ACHN (cell line): ENCODE measurements around the gene PSMD13.

ENCODE experiments used
- DNase-seq: peaks from one replicate; pipeline ENCODE4 v3.0.0-alpha.2; 2015
- in situ Hi-C: cut with HindIII; loops from 2 replicates; pipeline ENCODE4 v1.10.0; 2017; ENCODE audit warnings: low sequenced_read_pairs, low pct_ligation_motif_present, low pct_unique_long_range_greater_than_20kb

The PSMD13 gene

GRCh38 chr11:203056-203944, 33.5 kb upstream of the PSMD13 start:
- in situ Hi-C loops = no loop called here

GRCh38 chr11:203945-204586, 32.7 kb upstream of the PSMD13 start:
- in situ Hi-C loops = no loop called here
- DNase-seq = no peak

More at GRCh38 chr11:203056-203944, 33.5 kb upstream of the PSMD13 start:
- DNase-seq = no peak

- in situ Hi-C loops = no loop called here
- DNase-seq = no peak
Measured at GRCh38 chr11:204587-205109, 32.1 kb upstream of the PSMD13 start.

GRCh38 chr11:205221-206001, 31.4 kb upstream of the PSMD13 start:
- in situ Hi-C loops = no loop called here
- no peak for DNase-seq

GRCh38 chr11:206002-206384, 30.8 kb upstream of the PSMD13 start:
- DNase-seq = no peak
- in situ Hi-C loops = no loop called here

- in situ Hi-C loops = no loop called here
- no peak for DNase-seq
Measured at GRCh38 chr11:206526-207207, 30.1 kb upstream of the PSMD13 start.

- in situ Hi-C loops = no loop called here
- peak; percentile 95 for DNase-seq
Measured at GRCh38 chr11:207208-207862, 29.4 kb upstream of the PSMD13 start, which contains the start of the genes BET1L and RIC8A. BET1L (minus strand) TSS chr11:207399; CDS start chr11:207321, 78 bp downstream. RIC8A (plus strand) TSS chr11:207708; CDS start chr11:208855, 1,147 bp downstream.

GRCh38 chr11:207863-208180, 29.0 kb upstream of the PSMD13 start:
- in situ Hi-C loops = no loop called here
- DNase-seq = peak; percentile 43

- DNase-seq = peak; percentile 72
- in situ Hi-C loops = no loop called here
Measured at GRCh38 chr11:208181-208916, 28.4 kb upstream of the PSMD13 start.

- no peak for DNase-seq
- in situ Hi-C loops = no loop called here
Measured at GRCh38 chr11:208917-209260, 27.9 kb upstream of the PSMD13 start.

GRCh38 chr11:209275-210121, 27.3 kb upstream of the PSMD13 start:
- in situ Hi-C loops = no loop called here
- peak; percentile 19 for DNase-seq

GRCh38 chr11:210122-210802, 26.5 kb upstream of the PSMD13 start:
- in situ Hi-C loops = no loop called here
- DNase-seq = peak; percentile 72

GRCh38 chr11:210803-211180, 26.0 kb upstream of the PSMD13 start:
- in situ Hi-C loops = no loop called here
- DNase-seq = no peak

GRCh38 chr11:211295-211694, 25.5 kb upstream of the PSMD13 start:
- in situ Hi-C loops = no loop called here
- DNase-seq = no peak

GRCh38 chr11:211741-212140, 25.0 kb upstream of the PSMD13 start:
- DNase-seq = no peak
- in situ Hi-C loops = no loop called here
